GM19351 (cell line): Measurements from ENCODE around the gene LTF.
"Not testable (repeated sequence)": the region's sequence is repeated elsewhere in the genome, so short reads cannot be mapped to it uniquely, and the experiment has no call there.

Source experiments
- ATAC-seq: cut with Tn5 transposase; IDR thresholded peaks from one replicate; pipeline ENCODE4 v1.9.1; 2021; ENCODE audit warnings: mild to moderate bottlenecking, moderate library complexity; ENCODE audit not compliant: unreplicated experiment

LTF gene

GRCh38 chr3:46398186-46398955 lies 66.3 kb downstream of the LTF start:
- ATAC-seq: no peak

GRCh38 chr3:46397111-46397510 lies 67.6 kb downstream of the LTF start:
- no peak for ATAC-seq

- ATAC-seq: no peak
Measured at GRCh38 chr3:46395766-46396530, 68.8 kb downstream of the LTF start.

GRCh38 chr3:46395210-46395661 lies 69.5 kb downstream of the LTF start:
- ATAC-seq: no peak

- no peak for ATAC-seq
Measured at GRCh38 chr3:46393554-46394434, 70.9 kb downstream of the LTF start.

GRCh38 chr3:46393011-46393410 lies 71.7 kb downstream of the LTF start:
- no peak for ATAC-seq

- ATAC-seq: not testable (repeated sequence)
Measured at GRCh38 chr3:46391526-46391925, 73.2 kb downstream of the LTF start.

GRCh38 chr3:46389306-46389705 lies 75.4 kb downstream of the LTF start:
- ATAC-seq: no peak

- not testable (repeated sequence) for ATAC-seq
Measured at GRCh38 chr3:46388847-46389246, 75.9 kb downstream of the LTF start.

GRCh38 chr3:46386205-46386604 lies 78.5 kb downstream of the LTF start:
- no peak for ATAC-seq
